NCI-H82 (cell line): ENCODE data around the gene APOL3.
"Not testable (repeated sequence)": the region's sequence is repeated elsewhere in the genome, so short reads cannot be mapped to it uniquely, and the experiment has no call there.

Source experiments
- DNase-seq: peaks from one replicate; lab custom pipeline; 2025; lab: John Stamatoyannopoulos, UW

The APOL3 gene

GRCh38 chr22:36100908-36101307 lies 59.6 kb downstream of the APOL3 start:
- not testable (repeated sequence) for DNase-seq

DNA sequence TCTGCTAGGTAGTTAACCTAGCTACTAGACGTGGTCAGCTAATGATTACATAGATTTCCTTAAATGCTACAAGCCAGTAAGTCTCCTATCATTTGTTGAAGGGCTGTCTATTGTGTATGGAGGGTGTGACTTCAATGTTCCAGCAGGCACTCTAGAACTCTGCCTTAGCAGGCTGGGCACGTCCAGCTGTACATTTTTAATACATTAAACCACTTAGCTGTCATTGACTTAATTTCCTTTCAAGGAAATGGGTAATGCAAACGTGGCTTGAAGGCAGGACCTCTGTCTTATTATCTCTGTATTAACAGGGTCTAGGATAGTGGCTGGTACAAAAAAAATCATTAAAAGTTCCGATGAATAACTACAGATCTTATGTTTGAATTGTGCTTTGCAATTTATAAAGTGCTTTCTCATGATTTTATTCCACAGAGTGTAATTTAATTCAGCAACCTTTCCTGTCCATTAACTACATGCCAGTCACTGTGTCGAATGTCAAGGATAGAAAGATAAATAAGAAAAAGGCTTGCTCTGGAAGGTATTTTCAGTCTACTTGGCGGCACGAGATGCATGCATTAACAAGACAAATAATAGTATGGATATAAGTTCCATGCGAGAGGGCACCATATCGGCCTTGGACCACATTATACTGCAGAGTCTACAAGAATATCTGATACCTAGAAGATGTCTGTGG lies 60.3 kb downstream of the APOL3 start:
- DNase-seq, result no peak

DNA sequence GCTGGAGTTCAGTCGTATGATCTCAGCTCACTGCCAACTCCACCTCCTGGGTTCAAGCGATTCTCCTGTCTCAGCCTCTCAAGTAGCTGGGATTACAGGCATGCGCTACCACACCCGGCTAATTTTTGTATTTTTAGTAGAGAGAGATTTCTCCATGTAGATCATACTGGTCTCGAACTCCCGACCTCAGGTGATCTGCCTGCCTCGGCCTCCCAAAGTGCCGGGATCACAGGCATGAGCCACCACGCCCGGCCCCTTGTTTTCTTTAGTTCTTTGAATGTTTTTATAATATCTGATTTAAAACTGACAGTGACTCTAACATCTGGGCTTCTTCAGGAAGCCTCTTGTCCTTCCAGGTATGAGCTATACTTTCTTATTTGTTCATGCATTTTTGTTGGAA lies 61.0 kb downstream of the APOL3 start:
- not testable (repeated sequence) for DNase-seq

GRCh38 chr22:36097880-36098279 lies 62.7 kb downstream of the APOL3 start:
- no peak for DNase-seq

- DNase-seq, result not testable (repeated sequence)
Measured at GRCh38 chr22:36090772-36091171, 69.8 kb downstream of the APOL3 start.
